ENCODE results near the gene ZNF740. TPM values are rescaled to one million over a fixed set of nuclear protein-coding genes. Genes with fewer than 3 reads are reported as not detected.

The ZNF740 gene
- total and polyA plus RNA-seq, 2 experiments from 2014 or later, result 3.9 to 6.5 TPM

DNA sequence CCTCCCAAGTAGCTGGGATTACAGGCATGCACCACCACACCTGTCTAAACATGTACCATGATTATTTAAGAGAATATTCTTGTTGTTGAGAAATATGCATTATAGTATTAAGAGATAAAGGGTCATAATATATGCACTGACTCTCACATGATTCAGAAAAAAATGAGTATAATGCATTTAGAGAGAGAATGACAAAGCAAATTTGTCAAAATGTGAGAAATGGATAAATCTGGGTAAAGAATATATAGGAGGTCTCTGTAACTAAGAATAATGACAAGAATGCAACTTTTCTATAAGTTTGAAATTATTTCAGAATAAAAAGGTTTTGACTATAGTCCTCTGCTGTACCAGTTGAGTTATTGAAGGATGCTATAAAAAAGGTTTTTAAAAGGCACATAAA, 28.1 kb upstream of the ZNF740 start:
- in situ Hi-C loops (cut with MboI), result no loop called here
- Histone ChIP-seq H3K27ac (no peak overlapping the region), H3K4me1 (ENCODE audit: insufficient read depth) (no peaks in the 10 kb centered on the region), H3K4me2 (ENCODE audit: unreplicated experiment) (no peak overlapping the region), H2AFZ (no peak overlapping the region), H3K9ac (no peak overlapping the region), H3K9me2 (ENCODE audit: insufficient read depth) (no peaks in the 10 kb centered on the region), H3K36me3 (ENCODE audit: low read depth) (no peaks in the 10 kb centered on the region), H3K27me3 (replicated peaks; ENCODE audit: insufficient read depth) (no peaks in the 10 kb centered on the region), H4K20me1 (ENCODE audit: insufficient read depth) (no peaks in the 10 kb centered on the region), H3K9me3 (ENCODE audit: low read depth) (no peaks in the 10 kb centered on the region), H3F3A (ENCODE audit: insufficient read depth) (peaks cover under 1% of the 10 kb centered on the region), H3K4me3 (no peak overlapping the region), H3K79me2 (ENCODE audit: insufficient read depth) (no peaks in the 10 kb centered on the region)
- TF ChIP-seq EZH2phosphoT487 (IDR thresholded peaks at IDR 0.05; ENCODE audit: insufficient read depth, low read depth) (no peak), EZH2 (IDR thresholded peaks at IDR 0.05; ENCODE audit: insufficient read depth, poor library complexity, severe bottlenecking) (no peak)
- DNase-seq, result no peak

- in situ Hi-C loops (cut with MboI), result no loop called here
- H3K36me3 ChIP-seq (ENCODE audit: low read depth), result peaks cover 11% of the 10 kb centered on the region; the same call in 1 of the 2 replicates
- no peaks in the 10 kb centered on the region for H4K20me1 ChIP-seq (ENCODE audit: insufficient read depth)
- H3K4me1 ChIP-seq (ENCODE audit: insufficient read depth), result no peaks in the 10 kb centered on the region
- peak; percentile 75 for DNase-seq
- H3K27ac ChIP-seq, result no peak overlapping the region
- no peaks in the 10 kb centered on the region for H3F3A ChIP-seq (ENCODE audit: insufficient read depth)
- 6 to 9% methylated on average over 14 of the region's 14 CpGs for WGBS, 2 experiments (ENCODE audit: low coverage in 1 of 2, low lambda C conversion rate in 2 of 2, missing lambda C conversion rate in 2 of 2)
- no peaks in the 10 kb centered on the region for H3K27me3 ChIP-seq (replicated peaks; ENCODE audit: insufficient read depth)
- no peaks in the 10 kb centered on the region for H3K9me2 ChIP-seq (ENCODE audit: insufficient read depth)
- no peaks in the 10 kb centered on the region for H3K9me3 ChIP-seq (ENCODE audit: low read depth)
- no peak for TF ChIP-seq EZH2 (IDR thresholded peaks at IDR 0.05; ENCODE audit: insufficient read depth, poor library complexity, severe bottlenecking)
- TF ChIP-seq EZH2phosphoT487 (IDR thresholded peaks at IDR 0.05; ENCODE audit: insufficient read depth, low read depth), result no peak
- no peak overlapping the region for H3K4me3 ChIP-seq
- peak overlapping the region; percentile 79 for H2AFZ ChIP-seq
- H3K79me2 ChIP-seq (ENCODE audit: insufficient read depth), result no peaks in the 10 kb centered on the region
- no peak overlapping the region for H3K9ac ChIP-seq
- no peak overlapping the region for H3K4me2 ChIP-seq (ENCODE audit: unreplicated experiment)
Measured at GRCh38 chr12:53159195-53159839, 21.2 kb upstream of the ZNF740 start.

DNA sequence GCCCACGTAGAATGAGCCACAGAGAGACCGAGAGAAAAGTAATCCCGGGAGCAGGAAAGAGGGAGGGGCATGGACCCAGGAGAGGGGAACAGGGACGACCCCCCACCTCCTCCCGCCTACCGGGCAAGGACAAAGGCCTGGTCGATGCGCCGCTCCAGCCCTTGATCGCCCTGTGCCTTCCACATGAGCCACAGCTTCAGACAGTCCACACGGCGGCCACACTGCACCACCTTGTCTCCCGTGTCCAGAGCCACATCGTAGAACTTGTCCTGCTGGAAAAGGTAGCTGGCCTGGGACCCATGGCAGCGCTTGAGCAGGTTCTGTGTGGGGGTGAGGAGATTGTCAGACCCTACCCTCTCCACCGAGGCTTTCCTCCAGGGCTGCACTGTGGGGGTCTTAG, 20.5 kb upstream of the ZNF740 start:
- DNase-seq, result no peak
- in situ Hi-C loops (cut with MboI), result no loop called here
- Histone ChIP-seq H3K4me3 (no peak overlapping the region), H3K9me2 (ENCODE audit: insufficient read depth) (no peaks in the 10 kb centered on the region), H3F3A (ENCODE audit: insufficient read depth) (no peaks in the 10 kb centered on the region), H3K27ac (no peak overlapping the region), H3K36me3 (ENCODE audit: low read depth) (peaks cover 11% of the 10 kb centered on the region), H4K20me1 (ENCODE audit: insufficient read depth) (no peaks in the 10 kb centered on the region), H3K79me2 (ENCODE audit: insufficient read depth) (no peaks in the 10 kb centered on the region), H3K4me2 (ENCODE audit: unreplicated experiment) (no peak overlapping the region), H3K27me3 (replicated peaks; ENCODE audit: insufficient read depth) (no peaks in the 10 kb centered on the region), H2AFZ (peak overlapping the region; percentile 79; the same call in 1 of the 2 replicates), H3K4me1 (ENCODE audit: insufficient read depth) (no peaks in the 10 kb centered on the region), H3K9ac (no peak overlapping the region), H3K9me3 (ENCODE audit: low read depth) (no peaks in the 10 kb centered on the region)
- WGBS, 2 experiments (ENCODE audit: low coverage in 1 of 2, low lambda C conversion rate in 2 of 2, missing lambda C conversion rate in 2 of 2), result 77 to 78% methylated on average over 16 of the region's 16 CpGs
- no peak for TF ChIP-seq EZH2 (IDR thresholded peaks at IDR 0.05; ENCODE audit: insufficient read depth, poor library complexity, severe bottlenecking)
- no peak for TF ChIP-seq EZH2phosphoT487 (IDR thresholded peaks at IDR 0.05; ENCODE audit: insufficient read depth, low read depth)

- TF ChIP-seq EZH2phosphoT487 (IDR thresholded peaks at IDR 0.05; ENCODE audit: insufficient read depth, low read depth) (no peak), EZH2 (IDR thresholded peaks at IDR 0.05; ENCODE audit: insufficient read depth, poor library complexity, severe bottlenecking) (no peak)
- no peak overlapping the region for H3K4me3 ChIP-seq
- in situ Hi-C loops (cut with MboI), result no loop called here
- no peaks in the 10 kb centered on the region for H3K4me1 ChIP-seq (ENCODE audit: insufficient read depth)
- no peaks in the 10 kb centered on the region for H3K79me2 ChIP-seq (ENCODE audit: insufficient read depth)
- no peak overlapping the region for H3K4me2 ChIP-seq (ENCODE audit: unreplicated experiment)
- no peaks in the 10 kb centered on the region for H3K9me3 ChIP-seq (ENCODE audit: low read depth)
- no peak overlapping the region for H3K9ac ChIP-seq
- H4K20me1 ChIP-seq (ENCODE audit: insufficient read depth), result no peaks in the 10 kb centered on the region
- peak; percentile 10 for DNase-seq
- H3K27ac ChIP-seq, result no peak overlapping the region
- H3F3A ChIP-seq (ENCODE audit: insufficient read depth), result no peaks in the 10 kb centered on the region
- 77 to 83% methylated on average over 2 of the region's 2 CpGs for WGBS, 2 experiments (ENCODE audit: low coverage in 1 of 2, low lambda C conversion rate in 2 of 2, missing lambda C conversion rate in 2 of 2)
- peaks cover 11% of the 10 kb centered on the region for H3K36me3 ChIP-seq (ENCODE audit: low read depth)
- H2AFZ ChIP-seq, result no peak overlapping the region
- H3K9me2 ChIP-seq (ENCODE audit: insufficient read depth), result no peaks in the 10 kb centered on the region
- no peaks in the 10 kb centered on the region for H3K27me3 ChIP-seq (replicated peaks; ENCODE audit: insufficient read depth)
Measured at GRCh38 chr12:53160673-53161072, 19.8 kb upstream of the ZNF740 start.

Measured in GM23248 (cell line).